HepG2 (cell line): Measurements from ENCODE around the gene CAMSAP2. TPM values are rescaled to one million over a fixed set of nuclear protein-coding genes. Genes with fewer than 3 reads are reported as not detected.

Source experiments
- ATAC-seq: fragments of 200-7000 bp; cut with Tn5 transposase; 3 replicates; pipeline ENCODE4 v1.9.1; 2020; ENCODE audit warnings: mild to moderate bottlenecking, moderate library complexity
- BruUV-seq: library from RNA; stranded (reverse); fragments of 400-500 nt; replicated peaks from 2 replicates; lab custom pipeline; 2021; lab: Mats Ljungman, UMichigan
- CTCF ChIA-PET: fragments of 300-600 bp; formaldehyde crosslinking; extraction: SDS; loops from one replicate; lab custom pipeline; 2021; ENCODE audit warnings: low total read pairs, inconsistent platforms, low intra/inter-chr PET ratio; lab: Yijun Ruan, JAX
- POLR2A ChIA-PET: fragments of 350-600 bp; sonication (Branson Sonifier 250); formaldehyde crosslinking; loops from one replicate; lab custom pipeline; 2020; ENCODE audit warnings: antibody characterized with exemption, inconsistent platforms; lab: Yijun Ruan, JAX
- DNase-seq: peaks from one replicate; pipeline ENCODE4 v3.0.0-alpha.2; 2015; ENCODE audit warnings: low spot score
- FAIRE-seq: peaks from 3 replicates; lab custom pipeline; 2011; peaks lifted over from hg19 to GRCh38; lab: Jason Lieb, UNC
- H2AFZ ChIP-seq: one replicate; pipeline ENCODE4 v1.6.1; 2011; ENCODE audit warnings: low read length, inconsistent platforms
- H3K27ac ChIP-seq: fragments of 300-600 bp; 3 replicates; pipeline ENCODE4 v1.8.0; 2011; ENCODE audit warnings: mixed run types, mild to moderate bottlenecking, mixed read lengths, low read length, inconsistent platforms; ENCODE audit not compliant: insufficient read depth; ENCODE audit errors: extremely low read length
- H3K27me3 ChIP-seq, 2 experiments: fragments of 200-600 bp in 1 of 2; 2 replicates in 1 of 2; 3 replicates in 1 of 2; pipeline versions ENCODE4 v1.6.0 to v1.8.0; 2011; ENCODE audit warnings: low read length in 2 of 2, mild to moderate bottlenecking in 2 of 2, moderate library complexity in 2 of 2, inconsistent platforms in 1 of 2; ENCODE audit not compliant: insufficient read depth in 2 of 2, control insufficient read depth in 1 of 2
- H3K36me3 ChIP-seq, 2 experiments: fragments of 200-600 bp in 1 of 2; replicated peaks in 1 of 2; 2 replicates in 1 of 2; 3 replicates in 1 of 2; pipeline versions ENCODE4 v1.5.1 to v1.8.0; 2011; ENCODE audit warnings: low read length in 2 of 2, inconsistent platforms in 1 of 2; ENCODE audit not compliant: insufficient read depth in 2 of 2, control insufficient read depth in 1 of 2
- H3K4me1 ChIP-seq: 2 replicates; pipeline ENCODE4 v1.5.1; 2012; ENCODE audit warnings: low read length, inconsistent platforms; ENCODE audit not compliant: insufficient read depth
- H3K4me2 ChIP-seq: 2 replicates; pipeline ENCODE4 v1.6.0; 2011; ENCODE audit warnings: low read depth, low read length, inconsistent platforms
- H3K4me3 ChIP-seq, 3 experiments: fragments of 200-600 bp in 1 of 3; sonication (generic), shearing (Covaris generic) in 1 of 3; replicated peaks in 1 of 3; 2 replicates each; pipeline ENCODE4 v1.5.1; 2011 to 2016; ENCODE audit warnings: low read length in 3 of 3, inconsistent platforms in 2 of 3, low read depth in 2 of 3, mild to moderate bottlenecking in 2 of 3, control low read depth in 1 of 3, mixed read lengths in 1 of 3; ENCODE audit not compliant: insufficient read depth in 1 of 3
- H3K79me2 ChIP-seq: one replicate; pipeline ENCODE4 v1.6.1; 2011; ENCODE audit warnings: low read length, inconsistent platforms; ENCODE audit not compliant: insufficient read depth
- H3K9ac ChIP-seq: 2 replicates; pipeline ENCODE4 v1.6.0; 2011; ENCODE audit warnings: mild to moderate bottlenecking, low read depth, low read length, inconsistent platforms; ENCODE audit not compliant: insufficient read depth
- H3K9me3 ChIP-seq: 2 replicates; pipeline ENCODE4 v1.5.1; 2012; ENCODE audit warnings: mild to moderate bottlenecking, low read length
- H4K20me1 ChIP-seq: 2 replicates; pipeline ENCODE4 v1.6.0; 2011; ENCODE audit warnings: inconsistent platforms, mild to moderate bottlenecking, low read length, moderate library complexity; ENCODE audit not compliant: insufficient read depth
- BRD4 ChIP-seq: sonication (generic); formaldehyde crosslinking; IDR thresholded peaks from 2 replicates; pipeline ENCODE4 v1.4.0; 2020; ENCODE audit warnings: missing genetic modification reagents
- CREB1 ChIP-seq, 2 experiments: fragments of 450-650 bp in 1 of 2; IDR thresholded peaks; 2 replicates each; pipeline ENCODE4 v1.6.1; 2016 to 2017; ENCODE audit warnings: control low read depth in 1 of 2, mild to moderate bottlenecking in 1 of 2, missing compliant biosample characterization in 1 of 2, missing genetic modification characterization in 1 of 2
- EEA1 ChIP-seq: sonication (generic); formaldehyde crosslinking; IDR thresholded peaks from 2 replicates; pipeline ENCODE4 v1.5.1; 2020; ENCODE audit warnings: mild to moderate bottlenecking, missing genetic modification reagents, borderline replicate concordance
- ETS1 ChIP-seq: sonication (generic); formaldehyde crosslinking; IDR thresholded peaks from 2 replicates; pipeline ENCODE4 v1.4.0; 2020; ENCODE audit warnings: missing genetic modification reagents
- FOXO1 ChIP-seq: sonication (generic); formaldehyde crosslinking; IDR thresholded peaks from 2 replicates; pipeline ENCODE4 v1.4.0; 2020; ENCODE audit warnings: missing genetic modification reagents
- GABPA ChIP-seq, 2 experiments: IDR thresholded peaks; 2 replicates each; pipeline ENCODE4 v1.6.1; 2011 to 2016; ENCODE audit warnings: low read depth in 2 of 2, low read length in 1 of 2, missing biosample characterization in 1 of 2, missing genetic modification characterization in 1 of 2
- KDM3A ChIP-seq: IDR thresholded peaks from 2 replicates; pipeline ENCODE4 v1.6.1; 2018; ENCODE audit warnings: low read depth, missing compliant biosample characterization
- MBD4 ChIP-seq: IDR thresholded peaks from 2 replicates; pipeline ENCODE4 v1.6.1; 2012; ENCODE audit warnings: low read length, inconsistent platforms, borderline replicate concordance
- NFE2L1 ChIP-seq: sonication (generic); formaldehyde crosslinking; IDR thresholded peaks from 2 replicates; pipeline ENCODE4 v1.4.0; 2020; ENCODE audit warnings: missing genetic modification reagents, mild to moderate bottlenecking, borderline replicate concordance
- RAD21 ChIP-seq: fragments of 450-650 bp; formaldehyde crosslinking; IDR thresholded peaks from 2 replicates; pipeline ENCODE4 v1.5.0; 2020; ENCODE audit warnings: mild to moderate bottlenecking
- REL ChIP-seq: sonication (generic); formaldehyde crosslinking; conservative IDR thresholded peaks from 2 replicates; pipeline ENCODE4 v1.8.0; 2022; ENCODE audit warnings: mild to moderate bottlenecking, missing genetic modification reagents, moderate library complexity
- SNAPC2 ChIP-seq: sonication (generic); formaldehyde crosslinking; IDR thresholded peaks from 2 replicates; pipeline ENCODE4 v1.8.1; 2022; ENCODE audit warnings: mild to moderate bottlenecking, missing genetic modification reagents
- SP1 ChIP-seq, 2 experiments: fragments of 450-650 bp in 1 of 2; sonication (generic) in 1 of 2; formaldehyde crosslinking in 1 of 2; IDR thresholded peaks; 2 replicates each; pipeline versions ENCODE4 v1.4.0 to v1.6.1; 2016 to 2020; ENCODE audit warnings: missing genetic modification reagents in 1 of 2
- SP5 ChIP-seq: IDR thresholded peaks from 2 replicates; pipeline ENCODE4 v1.6.1; 2016; ENCODE audit warnings: low read depth, borderline replicate concordance
- ZNF263 ChIP-seq: sonication (generic); formaldehyde crosslinking; IDR thresholded peaks from 2 replicates; pipeline ENCODE4 v1.4.0; 2020; ENCODE audit warnings: missing genetic modification reagents
- ZNF512B ChIP-seq: sonication (generic); formaldehyde crosslinking; IDR thresholded peaks from 2 replicates; pipeline ENCODE4 v1.5.1; 2020; ENCODE audit warnings: missing genetic modification reagents, mild to moderate bottlenecking, borderline replicate concordance
- ZNF703 ChIP-seq: sonication (generic); formaldehyde crosslinking; IDR thresholded peaks from 2 replicates; pipeline ENCODE4 v1.5.1; 2020; ENCODE audit warnings: missing genetic modification reagents, mild to moderate bottlenecking, moderate library complexity, borderline replicate concordance
- WGBS: methylation state at CpG from one replicate; pipeline ENCODE4 v1.1.6; 2017; ENCODE audit warnings: low lambda C conversion rate; 5-methylcytosine and 5-hydroxymethylcytosine counted together
- in situ Hi-C: cut with HindIII; loops from 2 replicates; pipeline ENCODE4 v1.10.0; 2017; ENCODE audit warnings: low pct_unique_long_range_greater_than_20kb; ENCODE audit not compliant: extremely low pct_ligation_motif_present
- intact Hi-C: fragments of 100-400 bp; cut with micrococcal nuclease; formaldehyde crosslinking; loops from one replicate; pipeline ENCODE4 v1.10.0; 2022; ENCODE audit not compliant: unreplicated experiment
- polyA plus RNA-seq, 8 experiments: library from polyadenylated mRNA; depleted of rRNA in 3 of 8; stranded (reverse) in 7 of 8; unstranded in 1 of 8; fragments of >200 nt; fragmentation: Illumina TruSeq in 4 of 8; extraction: Trizol in 4 of 8; gene quantifications; 2 replicates each; pipeline versions ENCODE4 v1.2.1 to v1.2.3, GENCODE V29; 2011 to 2016; ENCODE audit warnings: low read depth in 4 of 8, missing spikeins in 1 of 8, mixed read lengths in 1 of 8; ENCODE audit not compliant: insufficient read depth in 1 of 8
- total RNA-seq, 5 experiments: library from RNA; depleted of rRNA; stranded (reverse); fragments of >200 nt; fragmentation: Illumina TruSeq; extraction: Trizol; gene quantifications; 2 replicates each; pipeline ENCODE4 v1.2.3, GENCODE V29; 2016; ENCODE audit warnings: low read depth in 1 of 5

Gene CAMSAP2
- total and polyA plus RNA-seq, 2 of the 13 experiments (the other 11 are each of a cell fraction or from before 2014, with no cell fraction given) = 3.4 to 8.2 TPM

DNA sequence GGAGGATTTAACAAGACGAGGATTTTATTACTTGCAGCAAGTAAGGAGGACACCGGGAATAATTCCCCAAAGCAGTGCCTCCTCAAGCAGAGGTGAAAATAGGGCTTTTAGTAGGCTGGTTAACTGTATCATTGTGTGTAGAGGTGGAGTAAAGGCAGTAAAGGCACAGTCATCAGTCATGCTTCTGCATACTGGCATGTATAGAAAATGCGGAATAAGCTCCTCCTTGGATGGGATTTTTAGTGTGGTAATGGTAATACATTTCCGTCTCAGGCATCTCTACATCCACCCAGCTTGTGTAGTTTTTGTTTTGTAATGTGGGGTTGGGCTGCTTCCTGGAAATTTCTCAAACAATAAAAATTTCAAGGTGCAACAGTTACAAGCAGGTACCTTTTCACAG, 106.7 kb downstream of the CAMSAP2 start (continued):
- TF ChIP-seq ETS1 (no peak), CREB1 (IDR thresholded peaks at IDR 0.05) (no peak), CREB1 (CRISPR knock-in tag; IDR thresholded peaks at IDR 0.05) (no peak), KDM3A (CRISPR knock-in tag) (no peak)

GRCh38 chr1:200846398-200846797, 107.7 kb downstream of the CAMSAP2 start:
- H3K27me3 ChIP-seq = no peaks in the 10 kb centered on the region; a peak in 1 of 5 replicates
- no peaks in the 10 kb centered on the region for H3K9me3 ChIP-seq
- H3K4me3 ChIP-seq = no peak overlapping the region
- H3K27ac ChIP-seq = no peak overlapping the region
- TF ChIP-seq REL = no peak
- no peak for TF ChIP-seq SNAPC2 (CRISPR knock-in tag)
- no peak for TF ChIP-seq ZNF703 (CRISPR knock-in tag)
- TF ChIP-seq EEA1 = no peak
- no peak for TF ChIP-seq FOXO1
- TF ChIP-seq SP5 (CRISPR knock-in tag) = no peak
- no peak for TF ChIP-seq RAD21 (CRISPR knock-in tag)
- TF ChIP-seq BRD4 = no peak
- TF ChIP-seq SP1 (IDR thresholded peaks at IDR 0.05) = no peak
- TF ChIP-seq SP1 (CRISPR knock-in tag; IDR thresholded peaks at IDR 0.05) = no peak
- TF ChIP-seq GABPA (IDR thresholded peaks at IDR 0.05; ENCODE audit: low read depth, low read length) = no peak
- TF ChIP-seq GABPA (CRISPR knock-in tag; IDR thresholded peaks at IDR 0.05; ENCODE audit: low read depth) = no peak
- no peak for TF ChIP-seq NFE2L1 (CRISPR knock-in tag)
- no peak for TF ChIP-seq ZNF263 (CRISPR knock-in tag)
- no peak for TF ChIP-seq MBD4
- no peak for TF ChIP-seq ZNF512B (CRISPR knock-in tag)
- H4K20me1 ChIP-seq = no peaks in the 10 kb centered on the region
- DNase-seq (no peak), FAIRE-seq (no peak), ATAC-seq (no peak)
- peaks cover 4 to 36% of the 10 kb centered on the region in 2 experiments; a peak in 4 of 5 replicates for H3K36me3 ChIP-seq
- no peaks in the 10 kb centered on the region; the same call in 1 of the 2 replicates for H3K4me1 ChIP-seq
- POLR2A ChIA-PET = no interaction called here
- CTCF ChIA-PET = no interaction called here
- no peak overlapping the region for H3K9ac ChIP-seq
- intact Hi-C loops = no loop called here
- H3K79me2 ChIP-seq = no peaks in the 10 kb centered on the region
- H3K4me2 ChIP-seq = no peak overlapping the region
- no peak overlapping the region for H2AFZ ChIP-seq
- 95% methylated on average over 1 of the region's 1 CpG for WGBS
- in situ Hi-C loops = no loop called here
- BruUV-seq = no TSS peak
